GM21390 (cell line): ENCODE data around the gene PRSS48.
"Not testable (repeated sequence)": the region's sequence is repeated elsewhere in the genome, so short reads cannot be mapped to it uniquely, and the experiment has no call there.

Experiments
- ATAC-seq: cut with Tn5 transposase; IDR thresholded peaks from one replicate; pipeline ENCODE4 v1.9.1; 2021; ENCODE audit not compliant: unreplicated experiment

PRSS48 gene

GRCh38 chr4:151315212-151315886 lies 38.4 kb downstream of the PRSS48 start:
- ATAC-seq: no peak

GRCh38 chr4:151316645-151317044 lies 39.7 kb downstream of the PRSS48 start:
- no peak for ATAC-seq

DNA sequence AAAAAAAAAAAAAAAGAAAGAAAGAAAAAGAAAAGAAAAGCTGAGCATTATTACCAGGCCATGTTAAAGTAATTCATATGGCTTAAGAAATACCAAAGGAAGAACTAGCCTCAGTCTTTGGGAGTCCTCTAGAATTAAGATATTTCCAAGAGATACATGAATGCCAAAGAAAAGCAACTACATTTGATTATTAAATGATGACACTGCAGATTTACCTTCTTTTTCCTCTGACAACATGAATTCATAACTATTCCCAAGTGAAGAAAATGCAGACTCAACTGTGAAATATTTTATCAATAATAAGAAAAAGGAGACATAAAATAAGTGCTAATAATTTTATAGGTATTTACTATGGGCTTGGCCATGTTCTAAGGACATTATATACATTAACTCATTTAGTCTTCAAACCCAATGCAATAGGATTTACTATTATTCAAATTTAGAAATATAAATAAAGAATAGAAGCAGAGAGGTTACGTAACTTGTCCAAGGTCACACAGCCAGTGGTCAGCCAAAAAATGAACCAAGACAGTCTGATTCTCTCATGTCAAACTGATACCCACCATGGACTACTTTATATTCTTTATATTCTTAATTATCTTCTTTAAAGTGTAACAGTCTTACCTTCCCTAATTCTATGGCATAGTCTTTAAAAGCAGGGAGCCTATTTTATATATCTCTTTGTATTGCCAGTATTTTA lies 41.5 kb downstream of the PRSS48 start:
- no peak for ATAC-seq

GRCh38 chr4:151319490-151319889 lies 42.5 kb downstream of the PRSS48 start:
- ATAC-seq: no peak

DNA sequence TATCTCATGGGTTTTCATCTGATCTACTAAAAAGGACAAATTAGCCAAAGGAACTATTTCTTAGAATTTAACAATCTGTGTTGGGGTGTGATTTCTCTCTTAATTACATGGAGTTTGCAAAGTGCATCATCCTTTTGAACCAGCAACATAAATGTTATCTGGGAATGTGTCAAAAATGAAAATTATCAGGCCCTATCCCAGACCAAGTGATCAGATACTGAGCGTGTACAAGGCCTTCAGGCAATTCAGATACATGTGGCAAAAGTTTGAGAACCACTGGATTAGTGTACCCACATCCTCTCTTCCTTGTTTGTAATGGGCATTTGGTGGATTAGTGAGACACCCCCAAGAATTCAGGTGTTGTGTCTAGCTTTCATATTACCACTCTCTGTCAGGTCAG lies 44.6 kb downstream of the PRSS48 start:
- no peak for ATAC-seq

DNA sequence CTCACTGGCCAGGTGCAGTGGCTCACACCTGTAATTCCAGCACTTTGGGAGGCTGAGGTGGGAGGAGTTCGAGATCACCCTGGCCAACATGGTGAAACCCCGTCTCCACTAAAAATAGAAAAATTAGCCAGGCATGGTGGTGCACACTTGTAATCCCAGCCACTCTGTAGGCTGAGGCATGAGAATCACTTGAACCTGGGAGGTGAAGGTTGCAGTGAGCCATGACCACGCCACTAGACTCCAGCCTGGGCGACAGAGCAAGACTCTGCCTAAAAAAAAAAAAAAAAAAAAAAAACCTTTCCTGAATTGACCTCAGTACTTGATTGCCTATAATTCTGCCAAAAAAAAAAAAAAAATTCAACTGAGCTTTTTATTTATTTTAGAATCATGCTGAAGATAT lies 45.2 kb downstream of the PRSS48 start:
- ATAC-seq: not testable (repeated sequence)

- no peak for ATAC-seq
These were observed 45.6 kb downstream of the PRSS48 start for GRCh38 chr4:151322570-151322969.

GRCh38 chr4:151323667-151324066 lies 46.7 kb downstream of the PRSS48 start:
- no peak for ATAC-seq

GRCh38 chr4:151324124-151324751 lies 47.3 kb downstream of the PRSS48 start:
- ATAC-seq: no peak

GRCh38 chr4:151324752-151325110 lies 47.8 kb downstream of the PRSS48 start:
- ATAC-seq: no peak

GRCh38 chr4:151325111-151325948 lies 48.4 kb downstream of the PRSS48 start, which contains the start of gene SH3D19:
Gene SH3D19 (minus strand): TSS chr4:151325605. CDS start chr4:151325352, 253 bp downstream.
- no peak for ATAC-seq

GRCh38 chr4:151325949-151326246 lies 48.9 kb downstream of the PRSS48 start:
- no peak for ATAC-seq

DNA sequence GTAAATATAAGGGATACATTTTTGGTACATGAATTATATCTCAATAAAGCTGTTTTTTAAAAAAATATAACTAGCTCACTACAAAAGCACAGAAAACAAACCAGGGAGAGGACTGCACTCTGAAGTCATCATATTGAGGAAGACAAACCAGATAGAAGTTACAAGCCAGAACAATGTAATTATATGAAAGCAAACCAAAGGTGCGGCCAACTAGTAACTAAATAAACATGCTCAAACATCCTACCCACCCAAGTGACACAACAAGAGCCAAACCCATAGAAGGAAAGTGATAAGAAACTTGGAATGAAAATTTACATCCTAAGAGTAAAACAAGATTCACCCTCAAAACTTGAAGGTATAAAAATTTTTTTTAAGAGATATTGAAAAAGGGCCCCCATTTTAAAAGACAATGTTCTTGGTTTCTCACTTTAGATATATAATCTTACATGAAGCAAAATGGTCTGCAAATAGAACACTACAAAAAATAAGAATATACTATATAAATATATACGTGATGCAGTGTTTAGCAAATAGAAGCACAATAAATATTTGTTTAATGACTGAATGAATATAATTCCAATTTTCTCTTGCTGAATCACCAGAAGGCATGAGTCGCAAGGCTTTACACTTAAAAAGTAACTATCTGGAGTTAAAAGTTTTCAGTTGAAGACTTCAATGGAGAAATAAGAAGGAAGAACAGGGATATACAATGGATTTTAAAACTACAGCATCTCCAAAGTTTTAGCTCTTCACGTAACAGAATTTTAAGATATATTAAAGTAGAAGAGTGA lies 52.5 kb downstream of the PRSS48 start:
- no peak for ATAC-seq

DNA sequence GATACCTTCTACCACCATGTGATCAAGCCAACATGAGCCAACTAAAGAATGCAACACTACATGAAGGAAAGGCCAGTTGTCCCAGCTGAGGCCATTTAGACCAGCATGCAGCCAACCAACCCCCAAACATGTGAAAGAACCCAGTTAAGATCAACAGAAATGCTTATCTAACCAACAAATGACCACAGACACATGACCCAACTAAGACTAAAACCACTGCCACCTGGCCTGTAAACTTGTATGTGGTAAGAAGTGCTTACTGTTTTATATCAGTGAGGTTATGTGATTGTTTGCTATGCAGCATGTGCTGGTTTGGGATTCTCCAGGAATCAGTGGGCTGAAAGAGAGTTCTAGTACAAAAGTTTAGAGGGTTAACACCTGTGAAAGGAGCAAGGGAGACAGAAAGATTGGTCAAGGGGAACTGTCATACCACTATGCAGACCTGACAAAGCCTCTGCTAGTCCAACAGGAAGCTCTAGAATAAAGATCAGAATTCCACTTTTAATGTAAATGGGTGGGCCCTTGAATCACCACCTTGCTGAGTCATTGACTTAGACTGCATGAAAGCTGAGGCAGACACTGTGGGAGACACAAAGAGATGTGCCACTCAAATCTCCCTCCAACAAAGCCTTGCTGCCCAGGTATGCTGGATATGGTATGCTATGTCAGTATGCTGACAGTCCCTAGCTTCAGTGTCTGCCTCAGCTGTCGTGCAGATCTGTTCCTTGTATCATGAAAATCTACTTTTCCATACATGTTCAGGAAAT lies 54.5 kb downstream of the PRSS48 start:
- no peak for ATAC-seq

- no peak for ATAC-seq
These were observed 62.5 kb downstream of the PRSS48 start for GRCh38 chr4:151339467-151339866.

GRCh38 chr4:151340751-151341385 lies 63.9 kb downstream of the PRSS48 start:
- ATAC-seq: no peak
